Activated CD4-positive, alpha-beta memory T cell treated with anti-CD3 and anti-CD28 coated beads, Interleukin-2, amount 10 ng/mL, durations not matched to agents 7 days and 5 days (primary cell): ENCODE results near the gene LRRC2. TPM values are rescaled to one million over a fixed set of nuclear protein-coding genes. Genes with fewer than 3 reads are reported as not detected.
"Not testable (repeated sequence)": the region's sequence is repeated elsewhere in the genome, so short reads cannot be mapped to it uniquely, and the experiment has no call there.

Source experiments
- CTCF ChIA-PET: fragments of 350-600 bp; sonication (Branson Sonifier 250); formaldehyde crosslinking; loops from one replicate; lab custom pipeline; 2021; ENCODE audit warnings: antibody characterized with exemption, inconsistent platforms; lab: Charles Lee
- POLR2A ChIA-PET: fragments of 350-600 bp; sonication (Branson Sonifier 250); formaldehyde crosslinking; loops from one replicate; lab custom pipeline; 2021; ENCODE audit warnings: antibody characterized with exemption; lab: Charles Lee
- DNase-seq: peaks from one replicate; pipeline ENCODE4 v3.0.0-alpha.2; 2020
- H3K27ac Mint-ChIP-seq: one replicate; pipeline ENCODE4 v1.8.0; 2021; ENCODE audit warnings: mild to moderate bottlenecking, mixed read lengths
- H3K27me3 Mint-ChIP-seq: one replicate; pipeline ENCODE4 v1.8.0; 2021; ENCODE audit warnings: mixed read lengths
- H3K36me3 Mint-ChIP-seq: one replicate; pipeline ENCODE4 v1.8.0; 2021; ENCODE audit warnings: low read depth, mixed read lengths
- H3K4me1 Mint-ChIP-seq: one replicate; pipeline ENCODE4 v1.8.0; 2021; ENCODE audit warnings: mixed read lengths
- H3K4me3 Mint-ChIP-seq: one replicate; pipeline ENCODE4 v1.8.0; 2021; ENCODE audit warnings: mild to moderate bottlenecking, mixed read lengths
- H3K9me3 Mint-ChIP-seq: one replicate; pipeline ENCODE4 v1.8.0; 2021; ENCODE audit warnings: mixed read lengths
- total RNA-seq, 2 experiments: library from RNA; stranded (reverse); gene quantifications; one replicate each; pipeline ENCODE4 v1.2.3, GENCODE V29; 2021

Gene LRRC2
- total RNA-seq, 2 experiments from 2014 or later = 0.35 to 0.43 TPM

DNA sequence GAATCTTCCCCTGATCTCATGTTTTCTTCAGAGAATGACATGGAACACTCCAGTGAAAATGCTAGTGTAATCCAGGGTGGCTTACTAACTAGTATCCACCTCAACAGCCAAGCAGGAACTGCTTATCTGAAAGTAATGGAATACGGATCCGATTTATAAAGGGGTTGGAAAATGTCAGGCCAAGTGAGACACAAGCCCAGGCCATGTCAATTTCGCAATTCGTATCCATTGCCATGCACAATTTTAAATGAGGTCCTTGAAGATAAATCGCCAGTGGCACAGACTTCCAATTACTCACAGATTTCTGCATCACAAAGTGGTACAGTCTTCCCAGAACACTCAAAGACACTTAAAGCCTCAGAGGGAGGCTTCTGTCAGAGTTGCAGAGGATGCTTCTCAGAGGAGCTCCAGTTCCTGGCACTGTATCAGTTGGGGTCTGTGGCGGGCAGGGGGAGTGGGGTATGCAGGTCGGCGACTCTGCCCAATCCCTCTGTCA, 29.8 kb upstream of the LRRC2 start:
- POLR2A ChIA-PET = no interaction called here
- no peak for DNase-seq
- H3K9me3 Mint-ChIP-seq = no peaks in the 10 kb centered on the region
- H3K27me3 Mint-ChIP-seq = peaks cover 20% of the 10 kb centered on the region
- no peak overlapping the region for H3K27ac Mint-ChIP-seq
- no peak overlapping the region for H3K4me3 Mint-ChIP-seq
- H3K36me3 Mint-ChIP-seq = no peaks in the 10 kb centered on the region
- CTCF ChIA-PET = no interaction called here
- H3K4me1 Mint-ChIP-seq = no peaks in the 10 kb centered on the region

DNA sequence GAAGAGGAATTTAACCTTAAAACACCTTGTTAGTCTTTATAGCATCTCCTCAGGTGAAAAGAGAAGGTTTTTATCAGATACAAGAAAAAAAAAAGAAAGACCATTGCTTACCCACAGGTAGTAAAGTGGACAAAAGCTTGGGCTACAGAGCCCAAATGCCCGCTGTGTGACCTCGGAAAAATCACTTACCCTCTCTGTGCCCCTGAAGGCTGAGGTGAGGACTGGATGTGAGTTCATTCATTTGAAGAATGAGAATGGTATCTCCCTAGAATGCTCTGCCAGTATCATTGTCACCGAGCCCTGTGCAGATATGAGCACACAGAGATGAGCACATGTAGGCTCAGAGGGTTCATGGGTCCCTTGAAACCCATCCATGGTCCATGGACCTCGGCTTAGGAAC, 28.6 kb upstream of the LRRC2 start:
- Mint-ChIP-seq H3K27ac (no peak overlapping the region), H3K36me3 (no peaks in the 10 kb centered on the region), H3K9me3 (no peaks in the 10 kb centered on the region), H3K4me3 (no peak overlapping the region), H3K4me1 (no peaks in the 10 kb centered on the region), H3K27me3 (peaks cover 23% of the 10 kb centered on the region)
- no peak for DNase-seq
- CTCF ChIA-PET = no interaction called here
- POLR2A ChIA-PET = no interaction called here

DNA sequence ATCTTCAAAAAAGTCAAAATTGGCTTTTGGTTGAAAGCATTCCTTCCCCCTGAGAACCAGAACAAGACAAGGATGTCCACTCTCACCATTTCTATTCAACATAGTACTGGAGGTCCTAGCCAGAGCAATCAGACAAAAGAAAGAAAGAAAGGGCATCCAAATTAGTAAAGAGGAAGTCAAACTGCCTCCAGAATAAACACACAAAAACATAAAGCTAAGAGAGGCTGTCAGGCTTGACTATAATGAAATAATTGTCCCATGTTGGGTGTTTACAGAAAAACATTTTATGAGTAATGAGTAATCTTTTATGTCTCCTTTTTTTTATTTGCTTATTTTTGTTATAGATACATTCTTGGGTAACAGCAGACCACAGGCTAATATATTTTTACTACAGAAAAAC, 27.9 kb upstream of the LRRC2 start:
- CTCF ChIA-PET = no interaction called here
- no peak overlapping the region for H3K4me3 Mint-ChIP-seq
- H3K27me3 Mint-ChIP-seq = peaks cover 26% of the 10 kb centered on the region

DNA sequence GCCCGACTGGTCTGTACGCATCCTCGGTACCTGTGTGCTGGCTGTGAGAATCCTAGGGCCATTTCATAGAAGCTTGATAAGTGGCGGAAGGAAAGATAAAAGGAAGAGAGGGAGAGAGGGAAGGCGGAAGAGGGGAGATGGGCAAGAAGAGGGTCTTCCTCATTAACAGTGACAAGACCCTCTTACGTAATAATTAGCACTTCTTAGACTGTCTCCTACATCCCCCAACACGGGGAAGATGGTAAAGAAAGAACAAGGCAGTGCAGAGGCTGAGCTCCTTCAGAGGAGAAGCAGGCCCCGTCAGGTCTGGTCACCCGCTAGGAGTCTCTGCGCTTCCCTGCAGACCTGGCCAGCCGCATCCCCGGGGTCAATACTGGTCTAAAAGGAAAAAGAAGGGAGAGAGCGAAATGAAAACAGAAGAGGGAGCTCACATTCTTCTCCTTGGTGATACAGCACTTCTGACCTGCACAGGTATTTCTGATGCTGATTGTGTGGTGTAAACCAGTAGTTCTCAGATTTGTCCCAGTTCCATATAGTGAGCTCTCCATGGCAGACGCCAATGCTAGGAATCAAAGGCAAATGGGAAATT, 27.3 kb upstream of the LRRC2 start:
- ChIA-PET POLR2A (interaction anchor here (1.5 kb wide), 1 partner anchor 9 kb away, joined by 3 read pairs; no protein-coding TSS in a partner anchor), CTCF (no interaction called here)
- no peaks in the 10 kb centered on the region for H3K36me3 Mint-ChIP-seq
- DNase-seq = no peak
- no peaks in the 10 kb centered on the region for H3K4me1 Mint-ChIP-seq
- H3K4me3 Mint-ChIP-seq = no peak overlapping the region
- no peaks in the 10 kb centered on the region for H3K9me3 Mint-ChIP-seq
- H3K27me3 Mint-ChIP-seq = peaks cover 33% of the 10 kb centered on the region
- no peak overlapping the region for H3K27ac Mint-ChIP-seq

More for the DNA sequence above, 27.9 kb upstream of the LRRC2 start:
- Mint-ChIP-seq H3K27ac (no peak overlapping the region), H3K4me1 (no peaks in the 10 kb centered on the region), H3K36me3 (no peaks in the 10 kb centered on the region), H3K9me3 (no peaks in the 10 kb centered on the region)
- no peak for DNase-seq
- POLR2A ChIA-PET = interaction anchor here (1.5 kb wide), 1 partner anchor 10 kb away, joined by 3 read pairs; no protein-coding TSS in a partner anchor

DNA sequence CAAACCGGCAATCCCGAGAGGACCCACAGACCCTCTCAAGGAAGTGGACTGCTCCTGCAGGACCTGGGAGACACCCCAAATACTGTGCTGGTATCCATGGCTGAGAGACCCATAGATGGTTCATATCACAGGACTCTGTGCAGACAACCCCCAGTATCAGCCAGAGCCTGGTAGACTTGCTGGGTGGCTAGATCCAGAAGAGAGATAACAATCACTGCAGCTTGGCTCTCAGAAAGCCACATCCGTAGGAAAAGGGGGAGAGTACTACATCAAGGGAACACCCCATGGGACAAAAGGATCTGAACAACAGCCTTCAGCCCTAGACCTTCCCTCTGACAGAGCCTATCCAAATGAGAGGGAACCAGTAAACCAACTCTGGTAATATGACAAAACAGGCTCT, 21.2 kb upstream of the LRRC2 start:
- CTCF ChIA-PET = interaction anchor here (1.1 to 1.6 kb wide), 3 partner anchors 25 to 99 kb away, joined by 3 to 5 read pairs (median 4); no protein-coding TSS in a partner anchor
- peaks cover 31% of the 10 kb centered on the region for H3K27me3 Mint-ChIP-seq

DNA sequence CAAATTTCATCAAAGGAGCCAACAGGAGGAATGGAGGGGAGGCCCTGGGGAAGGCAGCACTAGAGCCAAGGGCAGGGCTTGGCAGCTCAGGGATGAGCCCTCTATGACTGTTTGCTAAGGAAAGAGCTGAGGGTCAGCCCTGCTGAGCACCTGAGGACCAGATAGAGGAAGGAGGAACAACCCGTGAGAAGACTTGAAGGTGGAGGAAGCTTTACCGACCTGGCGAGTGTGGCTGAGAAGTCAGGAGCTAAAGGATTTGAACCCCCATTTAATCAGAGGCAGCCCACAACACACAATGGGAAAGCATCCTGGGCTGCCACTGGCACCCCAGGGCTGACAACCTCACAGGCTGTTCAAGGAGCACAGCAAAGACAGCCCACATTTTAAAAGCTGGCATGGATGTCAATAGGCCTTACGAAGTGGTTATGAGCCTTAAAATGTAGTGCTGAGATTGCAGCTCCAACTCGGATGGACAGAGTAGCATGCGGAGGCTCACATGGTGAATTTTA, 20.7 kb upstream of the LRRC2 start:
- Mint-ChIP-seq H3K36me3 (no peaks in the 10 kb centered on the region), H3K9me3 (no peaks in the 10 kb centered on the region), H3K4me3 (no peak overlapping the region), H3K27ac (no peak overlapping the region), H3K27me3 (peaks cover 28% of the 10 kb centered on the region), H3K4me1 (peaks cover 7% of the 10 kb centered on the region)
- POLR2A ChIA-PET = no interaction called here
- DNase-seq = no peak
- CTCF ChIA-PET = interaction anchor here (1.1 to 1.2 kb wide), 2 partner anchors 25 to 98 kb away, joined by 3 to 5 read pairs; no protein-coding TSS in a partner anchor

More for the DNA sequence above, 21.2 kb upstream of the LRRC2 start:
- DNase-seq, H3K4me3 Mint-ChIP-seq, H3K9me3 Mint-ChIP-seq, H3K4me1 Mint-ChIP-seq, H3K36me3 Mint-ChIP-seq, POLR2A ChIA-PET, H3K27ac Mint-ChIP-seq: not testable (repeated sequence)

DNA sequence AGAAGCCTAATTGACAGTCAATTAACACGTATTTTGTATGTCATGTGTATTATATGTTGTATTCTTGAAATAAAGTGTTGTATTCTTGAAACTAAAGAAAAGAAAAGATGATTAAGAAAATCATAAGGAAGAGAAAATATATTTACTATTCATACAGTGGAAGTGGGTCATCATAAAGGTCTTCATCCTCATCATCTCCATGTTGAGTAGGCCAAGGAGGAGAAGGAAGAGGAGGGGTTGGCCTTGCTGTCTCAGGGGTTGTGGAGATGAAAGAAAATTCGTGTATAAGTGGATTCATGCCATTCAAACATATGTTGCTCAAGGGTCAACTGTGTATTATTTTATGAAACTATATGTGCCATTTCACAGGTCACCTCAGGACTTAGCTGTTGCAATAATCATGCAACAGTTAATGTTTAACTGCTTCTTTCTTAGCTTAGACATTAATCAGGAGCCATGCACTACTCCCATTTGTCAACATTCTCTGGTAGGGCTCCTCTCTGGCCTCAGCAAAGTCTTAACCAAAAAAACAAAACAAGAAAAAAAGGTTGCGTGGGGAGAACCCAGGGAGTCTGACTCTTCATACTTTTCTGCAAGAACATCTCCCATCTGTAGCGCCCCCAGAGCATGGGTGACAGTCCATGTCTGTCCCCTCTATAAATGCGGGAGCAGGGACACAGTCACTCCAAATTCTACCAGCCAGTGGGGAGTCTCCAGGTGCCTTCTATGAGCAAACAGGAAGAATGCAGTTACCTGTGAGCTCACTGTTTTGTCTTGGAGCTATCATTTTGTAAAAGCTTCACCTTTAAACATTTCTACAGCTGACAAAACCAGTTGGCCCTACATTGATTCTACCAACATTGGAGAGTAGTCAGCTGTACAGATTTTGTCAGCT, 19.9 kb upstream of the LRRC2 start:
- no peak for DNase-seq
- CTCF ChIA-PET = interaction anchor here (1.1 to 1.9 kb wide), 3 partner anchors 26 to 97 kb away, joined by 3 to 11 read pairs (median 5); no protein-coding TSS in a partner anchor
- Mint-ChIP-seq H3K36me3 (no peaks in the 10 kb centered on the region), H3K27me3 (peaks cover 25% of the 10 kb centered on the region), H3K9me3 (no peaks in the 10 kb centered on the region), H3K4me3 (no peak overlapping the region), H3K27ac (no peak overlapping the region), H3K4me1 (peaks cover 7% of the 10 kb centered on the region)
- POLR2A ChIA-PET = no interaction called here

DNA sequence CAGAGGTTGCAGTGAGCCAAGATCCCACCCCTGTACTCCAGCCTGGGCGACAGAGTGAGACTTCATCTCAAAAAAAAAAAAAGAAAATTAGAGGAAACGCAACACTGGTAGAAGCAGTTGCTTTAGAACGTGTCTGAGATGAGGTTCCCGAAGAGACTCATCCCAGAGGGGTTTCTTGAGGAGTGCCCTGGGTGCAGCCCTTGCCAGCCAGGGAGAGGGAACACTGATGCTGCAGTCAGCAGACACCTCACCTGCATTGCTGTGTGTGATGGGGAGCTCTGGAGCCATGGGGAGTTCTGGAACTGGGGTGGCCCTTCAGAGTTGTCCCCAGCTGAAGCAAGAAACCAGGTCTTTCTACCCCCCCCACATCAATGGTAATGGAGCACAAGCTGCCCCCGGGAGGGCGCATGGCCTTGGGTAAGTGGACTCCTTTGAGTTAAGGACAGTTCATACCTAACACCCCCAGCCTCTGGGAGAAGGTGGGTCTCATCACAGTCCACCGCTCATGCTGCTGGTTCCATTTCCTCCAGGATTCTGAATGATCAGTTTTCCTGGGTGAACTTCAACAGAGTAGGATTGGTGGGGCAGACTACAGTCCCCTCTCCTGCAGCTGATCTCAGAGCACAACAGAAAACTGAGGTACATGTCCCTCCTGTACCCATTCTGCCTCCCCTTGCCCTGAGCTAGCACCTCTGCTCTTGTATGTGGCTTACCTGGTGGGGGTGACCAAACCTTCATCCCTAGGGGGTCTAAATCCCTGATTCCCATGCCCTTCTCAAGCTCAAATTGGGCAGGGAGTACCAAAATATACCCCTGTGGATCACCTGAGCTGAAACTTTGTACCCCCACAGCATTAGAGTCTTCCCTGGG, 18.7 kb upstream of the LRRC2 start:
- H3K4me1 Mint-ChIP-seq = peaks cover 7% of the 10 kb centered on the region
- peaks cover 23% of the 10 kb centered on the region for H3K27me3 Mint-ChIP-seq
- no peak for DNase-seq
- no peak overlapping the region for H3K27ac Mint-ChIP-seq
- H3K9me3 Mint-ChIP-seq = no peaks in the 10 kb centered on the region
- H3K36me3 Mint-ChIP-seq = no peaks in the 10 kb centered on the region
- ChIA-PET POLR2A (interaction anchor here (1.5 kb wide), 1 partner anchor 9 kb away, joined by 3 read pairs; no protein-coding TSS in a partner anchor), CTCF (interaction anchor here (1.2 to 2.0 kb wide), 3 partner anchors 15 to 96 kb away, joined by 4 to 11 read pairs (median 7); no protein-coding TSS in a partner anchor)
- no peak overlapping the region for H3K4me3 Mint-ChIP-seq

DNA sequence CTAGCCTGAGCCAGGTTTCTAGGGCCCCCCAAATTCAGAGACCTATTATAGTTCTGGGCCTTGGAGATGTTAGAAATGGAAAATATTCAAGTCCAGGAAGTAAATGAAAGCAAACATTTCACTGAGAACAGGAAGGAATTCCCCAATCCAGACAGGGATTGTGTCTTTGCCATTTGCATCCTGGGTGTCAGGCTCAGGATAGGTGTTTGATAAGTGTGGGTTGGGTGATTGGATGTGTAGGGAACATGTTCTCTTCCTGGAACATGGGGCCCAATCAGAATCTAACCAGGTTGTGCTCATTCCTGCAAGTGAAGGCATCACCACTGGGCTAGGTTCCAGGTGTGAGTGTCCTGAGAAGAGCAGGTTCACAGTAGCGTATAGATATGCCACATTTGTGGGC, 14.6 kb upstream of the LRRC2 start:
- no peaks in the 10 kb centered on the region for H3K9me3 Mint-ChIP-seq
- peaks cover 9% of the 10 kb centered on the region for H3K27me3 Mint-ChIP-seq
- no peaks in the 10 kb centered on the region for H3K36me3 Mint-ChIP-seq
- POLR2A ChIA-PET = no interaction called here
- CTCF ChIA-PET = no interaction called here
- no peak overlapping the region for H3K4me3 Mint-ChIP-seq
- H3K4me1 Mint-ChIP-seq = peaks cover 2% of the 10 kb centered on the region
- DNase-seq = no peak
- H3K27ac Mint-ChIP-seq = no peak overlapping the region

DNA sequence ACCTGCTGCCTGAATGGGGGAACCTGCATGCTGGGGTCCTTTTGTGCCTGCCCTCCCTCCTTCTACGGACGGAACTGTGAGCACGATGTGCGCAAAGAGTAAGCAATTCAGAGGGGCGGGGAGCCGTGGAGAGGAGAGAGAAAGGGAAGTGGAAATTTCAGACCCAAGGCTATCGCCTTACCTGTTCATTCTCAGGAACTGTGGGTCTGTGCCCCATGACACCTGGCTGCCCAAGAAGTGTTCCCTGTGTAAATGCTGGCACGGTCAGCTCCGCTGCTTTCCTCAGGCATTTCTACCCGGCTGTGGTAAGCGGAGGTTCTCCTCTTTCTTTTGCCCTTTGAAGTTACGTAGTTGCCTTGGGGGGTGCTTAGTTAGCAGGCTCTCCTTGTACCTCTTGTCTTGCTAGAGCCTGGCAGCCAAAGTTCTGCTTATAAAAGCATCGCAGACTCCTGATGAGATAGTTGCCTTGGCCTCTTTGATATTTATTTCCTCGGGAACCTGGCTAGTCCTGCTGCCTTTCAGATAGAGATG, 13.7 kb upstream of the LRRC2 start:
- Mint-ChIP-seq H3K27me3 (peaks cover 9% of the 10 kb centered on the region), H3K9me3 (no peaks in the 10 kb centered on the region), H3K4me1 (peaks cover 2% of the 10 kb centered on the region), H3K27ac (no peak overlapping the region), H3K36me3 (no peaks in the 10 kb centered on the region), H3K4me3 (no peak overlapping the region)
- CTCF ChIA-PET = no interaction called here
- no peak for DNase-seq
- POLR2A ChIA-PET = no interaction called here

DNA sequence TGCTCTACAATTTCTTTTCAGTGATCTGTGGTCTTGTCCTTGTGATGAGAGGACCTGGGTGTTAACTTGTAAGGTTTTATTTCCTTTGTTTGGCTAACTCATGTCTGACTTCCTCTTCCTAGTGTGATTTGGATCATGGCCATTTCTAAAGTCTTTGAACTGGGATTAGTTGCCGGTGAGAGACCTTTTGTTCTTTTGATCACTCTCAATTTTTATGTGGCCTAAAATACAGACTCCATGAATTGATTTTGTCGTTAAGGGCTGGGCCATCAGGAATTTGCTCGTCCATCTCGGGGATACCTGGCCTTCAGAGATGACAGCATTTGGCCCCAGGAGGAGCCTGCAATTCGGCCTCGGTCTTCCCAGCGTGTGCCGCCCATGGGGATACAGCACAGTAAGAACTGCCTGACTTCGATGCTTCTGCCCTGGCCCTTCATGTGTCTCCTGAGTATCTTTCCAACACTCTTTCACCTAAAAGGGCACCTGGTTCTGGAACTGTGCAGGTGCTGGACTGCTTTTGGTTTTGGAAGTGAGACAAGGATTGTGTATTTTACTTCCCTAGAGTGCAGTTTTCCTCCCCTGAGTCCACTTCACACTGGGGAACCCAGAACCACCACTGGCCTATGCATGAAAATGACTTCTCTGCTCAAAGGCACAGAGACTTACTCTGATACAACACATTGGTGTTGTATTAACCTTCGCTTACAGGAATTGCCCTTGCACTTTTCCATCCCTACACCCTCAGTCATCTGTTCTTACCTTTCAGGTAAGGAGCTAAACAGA, 13.1 kb upstream of the LRRC2 start:
- H3K9me3 Mint-ChIP-seq = no peaks in the 10 kb centered on the region
- H3K27me3 Mint-ChIP-seq = peaks cover 9% of the 10 kb centered on the region
- H3K36me3 Mint-ChIP-seq = no peaks in the 10 kb centered on the region
- ChIA-PET CTCF (no interaction called here), POLR2A (no interaction called here)
- peaks cover 2% of the 10 kb centered on the region for H3K4me1 Mint-ChIP-seq
- no peak for DNase-seq
- no peak overlapping the region for H3K27ac Mint-ChIP-seq
- no peak overlapping the region for H3K4me3 Mint-ChIP-seq
